ENCODE measurements around the gene PTPRM. TPM values are rescaled to one million over a fixed set of nuclear protein-coding genes. Genes with fewer than 3 reads are reported as not detected.
A peak's percentile ranks its signal among the peaks of the same experiment; 100 is the strongest.

The PTPRM gene
- total and polyA plus RNA-seq, 5 donors from 2014 or later: 1.1 to 4.6 (median 3.6) TPM

GRCh38 chr18:8018701-8019331 is 451.7 kb downstream of the PTPRM start:
- ATAC-seq (ENCODE audit: low read depth in 2 of 2): no peak
- Mint-ChIP-seq H3K4me3 (no peak overlapping the region), H3K4me1 (no peaks in the 10 kb centered on the region)

GRCh38 chr18:8019600-8019999 is 452.5 kb downstream of the PTPRM start:
- H3K27ac ChIP-seq (ENCODE audit: insufficient read depth, low read length, poor library complexity, severe bottlenecking): no peak overlapping the region
- H3K9me3 ChIP-seq (ENCODE audit: control insufficient read depth in 2 of 2, low read length in 2 of 2): no peaks in the 10 kb centered on the region
- Mint-ChIP-seq H3K9me3 (peaks cover 0 to 5% (median 0%) of the 10 kb centered on the region in 7 donors), H3K4me1 (no peaks in the 10 kb centered on the region), H3K27me3 (no peaks in the 10 kb centered on the region), H3K27ac (no peak overlapping the region), H3K4me3 (no peak overlapping the region), H3K36me3 (no peaks in the 10 kb centered on the region)
- no peak for ATAC-seq (ENCODE audit: low read depth in 2 of 2)
- no peak overlapping the region for H3K4me3 ChIP-seq (ENCODE audit: low read depth, low read length)
- no peak for DNase-seq
- no peaks in the 10 kb centered on the region for H3K4me1 ChIP-seq (ENCODE audit: control insufficient read depth, insufficient read depth, low read length, poor library complexity, severe bottlenecking)
- no peaks in the 10 kb centered on the region for H3K27me3 ChIP-seq (ENCODE audit: control insufficient read depth, insufficient read depth, low read length)
- no peaks in the 10 kb centered on the region for H3K36me3 ChIP-seq (ENCODE audit: control insufficient read depth, insufficient read depth, low read length)

More at GRCh38 chr18:8018701-8019331, 451.7 kb downstream of the PTPRM start:
- H3K27me3 ChIP-seq (ENCODE audit: control insufficient read depth, insufficient read depth, low read length): no peaks in the 10 kb centered on the region
- no peak overlapping the region for H3K4me3 ChIP-seq (ENCODE audit: low read depth, low read length)
- H3K27ac Mint-ChIP-seq: no peak overlapping the region
- H3K27me3 Mint-ChIP-seq: no peaks in the 10 kb centered on the region
- H3K9me3 Mint-ChIP-seq: peaks cover 0 to 5% (median 0%) of the 10 kb centered on the region in 7 donors
- H3K36me3 Mint-ChIP-seq: no peaks in the 10 kb centered on the region
- no peaks in the 10 kb centered on the region for H3K9me3 ChIP-seq (ENCODE audit: control insufficient read depth in 2 of 2, low read length in 2 of 2)
- no peak for DNase-seq
- no peaks in the 10 kb centered on the region for H3K4me1 ChIP-seq (ENCODE audit: control insufficient read depth, insufficient read depth, low read length, poor library complexity, severe bottlenecking)
- H3K36me3 ChIP-seq (ENCODE audit: control insufficient read depth, insufficient read depth, low read length): no peaks in the 10 kb centered on the region
- H3K27ac ChIP-seq (ENCODE audit: insufficient read depth, low read length, poor library complexity, severe bottlenecking): no peak overlapping the region

- Mint-ChIP-seq H3K4me1 (no peaks in the 10 kb centered on the region), H3K36me3 (no peaks in the 10 kb centered on the region), H3K27me3 (no peaks in the 10 kb centered on the region), H3K4me3 (no peak overlapping the region), H3K9me3 (peaks cover 0 to 5% (median 0%) of the 10 kb centered on the region in 7 donors), H3K27ac (no peak overlapping the region)
- DNase-seq: no peak
- ATAC-seq (ENCODE audit: low read depth in 2 of 2): no peak
- no peaks in the 10 kb centered on the region for H3K36me3 ChIP-seq (ENCODE audit: control insufficient read depth, insufficient read depth, low read length)
- H3K4me3 ChIP-seq (ENCODE audit: low read depth, low read length): no peak overlapping the region
- H3K27ac ChIP-seq (ENCODE audit: insufficient read depth, low read length, poor library complexity, severe bottlenecking): no peak overlapping the region
- no peaks in the 10 kb centered on the region for H3K9me3 ChIP-seq (ENCODE audit: control insufficient read depth in 2 of 2, low read length in 2 of 2)
- no peaks in the 10 kb centered on the region for H3K4me1 ChIP-seq (ENCODE audit: control insufficient read depth, insufficient read depth, low read length, poor library complexity, severe bottlenecking)
- H3K27me3 ChIP-seq (ENCODE audit: control insufficient read depth, insufficient read depth, low read length): no peaks in the 10 kb centered on the region
Observed at GRCh38 chr18:8020132-8020846, 453.2 kb downstream of the PTPRM start.

- H3K9me3 ChIP-seq (ENCODE audit: control insufficient read depth in 2 of 2, low read length in 2 of 2): no peaks in the 10 kb centered on the region
- Mint-ChIP-seq H3K36me3 (no peaks in the 10 kb centered on the region), H3K27ac (no peak overlapping the region), H3K4me1 (no peaks in the 10 kb centered on the region), H3K4me3 (no peak overlapping the region), H3K27me3 (no peaks in the 10 kb centered on the region), H3K9me3 (peaks cover 0 to 6% (median 0%) of the 10 kb centered on the region in 7 donors)
- ATAC-seq (ENCODE audit: low read depth in 2 of 2): no peak
- no peaks in the 10 kb centered on the region for H3K36me3 ChIP-seq (ENCODE audit: control insufficient read depth, insufficient read depth, low read length)
- no peaks in the 10 kb centered on the region for H3K27me3 ChIP-seq (ENCODE audit: control insufficient read depth, insufficient read depth, low read length)
- H3K4me3 ChIP-seq (ENCODE audit: low read depth, low read length): no peak overlapping the region
- H3K4me1 ChIP-seq (ENCODE audit: control insufficient read depth, insufficient read depth, low read length, poor library complexity, severe bottlenecking): no peaks in the 10 kb centered on the region
- DNase-seq: no peak
- no peak overlapping the region for H3K27ac ChIP-seq (ENCODE audit: insufficient read depth, low read length, poor library complexity, severe bottlenecking)
Observed at GRCh38 chr18:8029061-8029460, 461.9 kb downstream of the PTPRM start.

GRCh38 chr18:8029731-8030130 is 462.6 kb downstream of the PTPRM start:
- no peak overlapping the region for H3K27ac Mint-ChIP-seq
- H3K27ac ChIP-seq (ENCODE audit: insufficient read depth, low read length, poor library complexity, severe bottlenecking): no peak overlapping the region
- H3K4me1 ChIP-seq (ENCODE audit: control insufficient read depth, insufficient read depth, low read length, poor library complexity, severe bottlenecking): no peaks in the 10 kb centered on the region
- no peaks in the 10 kb centered on the region for H3K36me3 ChIP-seq (ENCODE audit: control insufficient read depth, insufficient read depth, low read length)
- H3K4me1 Mint-ChIP-seq: no peaks in the 10 kb centered on the region
- no peaks in the 10 kb centered on the region for H3K9me3 ChIP-seq (ENCODE audit: control insufficient read depth in 2 of 2, low read length in 2 of 2)
- H3K9me3 Mint-ChIP-seq: peaks cover 0 to 6% (median 3%) of the 10 kb centered on the region in 7 donors
- H3K4me3 ChIP-seq (ENCODE audit: low read depth, low read length): no peak overlapping the region
- no peaks in the 10 kb centered on the region for H3K36me3 Mint-ChIP-seq
- no peak overlapping the region for H3K4me3 Mint-ChIP-seq
- ATAC-seq (ENCODE audit: low read depth in 2 of 2) (no peak), DNase-seq (no peak)
- H3K27me3 ChIP-seq (ENCODE audit: control insufficient read depth, insufficient read depth, low read length): no peaks in the 10 kb centered on the region
- no peaks in the 10 kb centered on the region for H3K27me3 Mint-ChIP-seq

GRCh38 chr18:8030201-8030600 is 463.1 kb downstream of the PTPRM start:
- Mint-ChIP-seq H3K36me3 (no peaks in the 10 kb centered on the region), H3K9me3 (peaks cover 0 to 6% (median 3%) of the 10 kb centered on the region in 7 donors), H3K4me3 (no peak overlapping the region), H3K4me1 (no peaks in the 10 kb centered on the region), H3K27ac (no peak overlapping the region), H3K27me3 (no peaks in the 10 kb centered on the region)
- Histone ChIP-seq H3K27ac (ENCODE audit: insufficient read depth, low read length, poor library complexity, severe bottlenecking) (no peak overlapping the region), H3K4me3 (ENCODE audit: low read depth, low read length) (no peak overlapping the region), H3K27me3 (ENCODE audit: control insufficient read depth, insufficient read depth, low read length) (no peaks in the 10 kb centered on the region), H3K4me1 (ENCODE audit: control insufficient read depth, insufficient read depth, low read length, poor library complexity, severe bottlenecking) (no peaks in the 10 kb centered on the region), H3K36me3 (ENCODE audit: control insufficient read depth, insufficient read depth, low read length) (no peaks in the 10 kb centered on the region), H3K9me3 (ENCODE audit: control insufficient read depth in 2 of 2, low read length in 2 of 2) (no peaks in the 10 kb centered on the region)
- no peak for ATAC-seq (ENCODE audit: low read depth in 2 of 2)
- no peak for DNase-seq

- Mint-ChIP-seq H3K36me3 (no peaks in the 10 kb centered on the region), H3K27ac (no peak overlapping the region), H3K4me3 (peak overlapping the region in 1 of 4 donors; percentile 58), H3K9me3 (peaks cover 0 to 6% (median 3%) of the 10 kb centered on the region in 7 donors), H3K4me1 (no peaks in the 10 kb centered on the region), H3K27me3 (no peaks in the 10 kb centered on the region)
- Histone ChIP-seq H3K9me3 (ENCODE audit: control insufficient read depth in 2 of 2, low read length in 2 of 2) (no peaks in the 10 kb centered on the region), H3K4me3 (ENCODE audit: low read depth, low read length) (no peak overlapping the region), H3K27ac (ENCODE audit: insufficient read depth, low read length, poor library complexity, severe bottlenecking) (no peak overlapping the region), H3K27me3 (ENCODE audit: control insufficient read depth, insufficient read depth, low read length) (no peaks in the 10 kb centered on the region), H3K4me1 (ENCODE audit: control insufficient read depth, insufficient read depth, low read length, poor library complexity, severe bottlenecking) (no peaks in the 10 kb centered on the region), H3K36me3 (ENCODE audit: control insufficient read depth, insufficient read depth, low read length) (no peaks in the 10 kb centered on the region)
- ATAC-seq (ENCODE audit: low read depth in 2 of 2) (no peak), DNase-seq (no peak)
Observed at GRCh38 chr18:8031496-8031895, 464.4 kb downstream of the PTPRM start.

- Mint-ChIP-seq H3K4me1 (no peaks in the 10 kb centered on the region), H3K27ac (no peak overlapping the region), H3K36me3 (no peaks in the 10 kb centered on the region), H3K27me3 (no peaks in the 10 kb centered on the region), H3K4me3 (no peak overlapping the region), H3K9me3 (peaks cover 0 to 3% (median 0%) of the 10 kb centered on the region in 7 donors)
- no peak for DNase-seq
- H3K4me1 ChIP-seq (ENCODE audit: control insufficient read depth, insufficient read depth, low read length, poor library complexity, severe bottlenecking): no peaks in the 10 kb centered on the region
- ATAC-seq (ENCODE audit: low read depth in 2 of 2): no peak
- no peaks in the 10 kb centered on the region for H3K9me3 ChIP-seq (ENCODE audit: control insufficient read depth in 2 of 2, low read length in 2 of 2)
- H3K27me3 ChIP-seq (ENCODE audit: control insufficient read depth, insufficient read depth, low read length): no peaks in the 10 kb centered on the region
- H3K36me3 ChIP-seq (ENCODE audit: control insufficient read depth, insufficient read depth, low read length): no peaks in the 10 kb centered on the region
- H3K4me3 ChIP-seq (ENCODE audit: low read depth, low read length): no peak overlapping the region
- no peak overlapping the region for H3K27ac ChIP-seq (ENCODE audit: insufficient read depth, low read length, poor library complexity, severe bottlenecking)
Observed at GRCh38 chr18:8034674-8035073, 467.6 kb downstream of the PTPRM start.
